Astrocyte of the spinal cord (primary cell): ENCODE measurements around the gene WDR37.

Source experiments
- DNase-seq: peaks from one replicate; pipeline ENCODE4 v3.0.0; 2011; ENCODE audit warnings: low read depth, low spot score
- H3K4me3 ChIP-seq: 2 replicates; pipeline ENCODE4 v1.5.1; 2011; ENCODE audit warnings: low read depth, mild to moderate bottlenecking, low read length, moderate library complexity
- in situ Hi-C: cut with HindIII; loops from 2 replicates; pipeline ENCODE4 v1.10.0; 2017; ENCODE audit warnings: low sequenced_read_pairs
- TF ChIP-seq, protein P1 (sequence below): IDR thresholded peaks from 2 replicates; pipeline ENCODE4 v1.5.1; 2012; ENCODE audit warnings: low read depth, mild to moderate bottlenecking, low read length, inconsistent platforms

The WDR37 gene

GRCh38 chr10:1068380-1069361 lies 12.5 kb downstream of the WDR37 start:
- TF ChIP-seq, protein P1, sequence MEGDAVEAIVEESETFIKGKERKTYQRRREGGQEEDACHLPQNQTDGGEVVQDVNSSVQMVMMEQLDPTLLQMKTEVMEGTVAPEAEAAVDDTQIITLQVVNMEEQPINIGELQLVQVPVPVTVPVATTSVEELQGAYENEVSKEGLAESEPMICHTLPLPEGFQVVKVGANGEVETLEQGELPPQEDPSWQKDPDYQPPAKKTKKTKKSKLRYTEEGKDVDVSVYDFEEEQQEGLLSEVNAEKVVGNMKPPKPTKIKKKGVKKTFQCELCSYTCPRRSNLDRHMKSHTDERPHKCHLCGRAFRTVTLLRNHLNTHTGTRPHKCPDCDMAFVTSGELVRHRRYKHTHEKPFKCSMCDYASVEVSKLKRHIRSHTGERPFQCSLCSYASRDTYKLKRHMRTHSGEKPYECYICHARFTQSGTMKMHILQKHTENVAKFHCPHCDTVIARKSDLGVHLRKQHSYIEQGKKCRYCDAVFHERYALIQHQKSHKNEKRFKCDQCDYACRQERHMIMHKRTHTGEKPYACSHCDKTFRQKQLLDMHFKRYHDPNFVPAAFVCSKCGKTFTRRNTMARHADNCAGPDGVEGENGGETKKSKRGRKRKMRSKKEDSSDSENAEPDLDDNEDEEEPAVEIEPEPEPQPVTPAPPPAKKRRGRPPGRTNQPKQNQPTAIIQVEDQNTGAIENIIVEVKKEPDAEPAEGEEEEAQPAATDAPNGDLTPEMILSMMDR, result no peak
- DNase-seq, result no peak

DNA sequence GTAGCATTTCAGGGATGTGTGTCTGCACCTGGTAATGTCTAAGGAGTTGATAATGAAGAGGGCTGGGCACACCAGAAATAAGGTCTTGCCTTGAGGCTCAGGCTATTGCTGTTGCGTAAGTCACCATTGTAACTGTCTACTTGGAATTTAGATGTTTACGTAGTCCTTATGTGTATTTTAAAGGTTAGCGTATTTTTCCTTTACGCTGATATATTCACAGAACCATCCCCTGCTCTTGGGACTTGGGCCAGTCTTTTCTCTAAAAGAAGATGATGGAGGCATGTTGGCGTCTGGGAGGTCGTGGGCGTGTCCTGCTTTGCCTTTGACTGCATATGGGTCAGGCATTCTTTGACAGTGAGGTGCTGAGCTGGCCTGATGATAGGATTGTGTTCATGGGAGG lies 14.7 kb downstream of the WDR37 start:
- DNase-seq, result no peak
- TF ChIP-seq, protein P1, result no peak
- in situ Hi-C loops, result no loop called here
- H3K4me3 ChIP-seq, result no peak overlapping the region

More at GRCh38 chr10:1068380-1069361, 12.5 kb downstream of the WDR37 start:
- in situ Hi-C loops, result no loop called here
- no peak overlapping the region for H3K4me3 ChIP-seq

- in situ Hi-C loops, result no loop called here
- TF ChIP-seq, protein P1, result peak; percentile 20
- no peak overlapping the region for H3K4me3 ChIP-seq
- no peak for DNase-seq
Measured at GRCh38 chr10:1074052-1074747, 18.0 kb downstream of the WDR37 start.

DNA sequence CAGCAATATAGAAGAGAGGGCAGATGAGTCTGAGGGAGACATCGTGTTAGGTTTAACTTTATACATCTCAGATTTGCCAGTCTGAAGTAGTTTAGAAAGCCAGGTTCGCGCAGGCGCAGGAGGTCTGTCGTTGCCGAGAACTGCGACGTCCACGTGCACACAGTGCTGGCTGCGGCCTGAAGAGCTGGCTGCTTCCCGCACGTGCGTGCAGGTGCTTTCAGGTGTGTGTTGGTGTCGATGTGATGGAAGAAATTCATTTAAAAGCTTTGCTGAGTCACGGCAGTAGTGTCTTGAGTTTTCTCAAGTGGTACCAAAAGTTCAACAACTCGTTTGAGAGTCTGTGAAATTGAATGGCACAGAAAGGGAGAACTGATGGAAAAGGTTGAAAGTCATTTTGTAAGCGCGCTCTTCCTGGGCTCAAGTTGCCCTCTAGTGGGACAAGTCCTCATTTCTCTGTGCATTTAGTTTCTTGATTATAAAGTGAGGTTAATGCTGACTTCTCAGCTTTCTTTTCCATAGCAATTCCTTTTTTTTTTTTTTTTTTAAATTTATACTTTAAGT lies 18.6 kb downstream of the WDR37 start:
- TF ChIP-seq, protein P1, result peak; percentile 28
- in situ Hi-C loops, result no loop called here
- H3K4me3 ChIP-seq, result no peak overlapping the region
- DNase-seq, result no peak

- DNase-seq, result no peak
- TF ChIP-seq, protein P1, result no peak
- in situ Hi-C loops, result no loop called here
- no peak overlapping the region for H3K4me3 ChIP-seq
Measured at GRCh38 chr10:1078668-1079067, 22.5 kb downstream of the WDR37 start.

DNA sequence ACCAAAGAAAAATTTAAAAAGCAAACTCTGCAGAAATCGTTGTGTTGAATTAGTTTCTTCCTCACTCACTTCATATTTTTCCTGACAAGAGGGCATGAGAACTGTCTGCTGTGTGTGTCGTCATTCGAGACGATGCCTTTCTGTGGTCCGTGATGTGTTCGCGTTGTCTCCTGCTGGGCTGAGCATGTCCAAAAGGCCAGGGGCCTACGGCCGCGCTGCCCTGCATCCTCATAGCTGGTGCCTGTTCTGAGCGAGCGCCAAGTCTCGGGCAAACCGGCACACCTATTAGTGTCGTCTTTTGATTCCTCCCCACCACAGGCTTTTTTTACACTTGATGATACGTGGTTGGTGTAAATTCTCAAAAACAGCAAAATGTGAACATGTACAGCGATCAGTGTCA lies 27.4 kb downstream of the WDR37 start:
- in situ Hi-C loops, result no loop called here
- no peak for DNase-seq
- TF ChIP-seq, protein P1, result no peak

More for the DNA sequence above, 27.4 kb downstream of the WDR37 start:
- H3K4me3 ChIP-seq, result no peak overlapping the region
